Fibroblast of gingiva (primary cell): Measurements from ENCODE around the gene PLA2G4E.

Source experiments
- DNase-seq: peaks from one replicate; pipeline ENCODE4 v3.0.0-alpha.2; 2011; ENCODE audit warnings: low read depth

The PLA2G4E gene

GRCh38 chr15:42050484-42051255 is 29.8 kb upstream of the PLA2G4E start:
- DNase-seq = no peak

GRCh38 chr15:42048821-42049200 is 28.0 kb upstream of the PLA2G4E start:
- no peak for DNase-seq

GRCh38 chr15:42048080-42048820 is 27.4 kb upstream of the PLA2G4E start:
- no peak for DNase-seq

GRCh38 chr15:42046597-42046996 is 25.8 kb upstream of the PLA2G4E start:
- no peak for DNase-seq

GRCh38 chr15:42045211-42045615 is 24.4 kb upstream of the PLA2G4E start:
- no peak for DNase-seq

DNA sequence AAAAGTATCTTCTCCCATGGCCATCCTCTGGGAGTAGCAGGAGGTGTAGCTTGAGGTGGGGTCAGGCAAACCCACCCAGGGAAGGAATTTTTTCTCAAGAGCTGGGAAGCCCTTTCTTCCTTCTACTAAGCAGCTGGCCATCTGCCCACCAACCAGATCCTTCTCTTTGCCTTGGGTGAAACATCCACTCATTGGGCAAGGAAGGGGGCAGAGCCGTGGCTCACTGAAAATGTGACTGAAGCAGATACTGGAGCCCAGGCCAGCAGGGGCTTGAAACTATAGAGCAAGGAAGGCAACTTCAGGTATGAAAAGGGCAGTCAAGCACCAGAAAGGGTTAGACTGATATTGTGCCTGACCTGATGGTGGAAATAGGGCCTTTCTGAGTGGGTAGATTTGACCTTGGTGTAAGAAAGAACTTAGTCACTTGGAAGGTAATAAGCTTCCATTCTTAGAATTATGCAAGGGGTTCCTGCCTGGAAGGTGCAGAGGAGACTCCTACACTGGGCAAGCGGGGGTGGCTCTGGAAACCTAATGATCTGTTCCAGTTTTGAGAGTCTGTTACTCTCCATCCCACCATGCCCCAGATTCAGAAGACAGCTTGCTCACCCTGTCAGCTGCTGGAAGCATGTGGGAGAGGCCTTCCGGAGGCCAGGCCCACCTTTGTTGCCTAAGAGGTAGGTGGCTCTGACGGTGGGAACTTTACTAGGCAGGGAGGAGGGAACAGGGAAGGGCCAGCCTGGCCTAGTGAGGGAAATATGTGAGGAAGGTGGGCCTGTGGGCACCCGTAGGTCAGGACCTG is 22.0 kb upstream of the PLA2G4E start:
- no peak for DNase-seq

DNA sequence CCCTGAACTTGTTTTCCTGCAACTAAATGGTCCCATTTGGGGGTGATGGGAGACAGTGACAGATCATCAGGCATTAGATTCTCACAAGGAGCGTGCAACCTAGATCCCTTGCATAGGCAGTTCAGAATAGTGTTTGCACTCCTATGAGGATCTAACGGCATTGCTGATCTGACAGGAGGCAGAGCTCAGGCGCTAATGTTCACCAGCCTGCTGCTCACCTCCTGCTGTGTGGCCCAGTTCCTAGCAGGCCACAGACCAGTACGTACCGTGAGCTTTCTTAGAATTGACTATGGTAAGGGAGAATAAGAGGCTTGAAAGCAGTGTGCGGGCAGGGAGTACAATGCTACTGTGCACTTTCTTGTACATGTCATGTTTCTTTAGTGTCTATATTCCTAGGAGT is 17.6 kb upstream of the PLA2G4E start:
- no peak for DNase-seq

- no peak for DNase-seq
Measured at GRCh38 chr15:42037656-42038055, 16.8 kb upstream of the PLA2G4E start.

- DNase-seq = no peak
Measured at GRCh38 chr15:42036966-42037365, 16.1 kb upstream of the PLA2G4E start.

GRCh38 chr15:42036112-42036905 is 15.5 kb upstream of the PLA2G4E start:
- no peak for DNase-seq

GRCh38 chr15:42035435-42035761 is 14.6 kb upstream of the PLA2G4E start:
- DNase-seq = no peak

GRCh38 chr15:42034628-42035434 is 14.0 kb upstream of the PLA2G4E start:
- DNase-seq = no peak

DNA sequence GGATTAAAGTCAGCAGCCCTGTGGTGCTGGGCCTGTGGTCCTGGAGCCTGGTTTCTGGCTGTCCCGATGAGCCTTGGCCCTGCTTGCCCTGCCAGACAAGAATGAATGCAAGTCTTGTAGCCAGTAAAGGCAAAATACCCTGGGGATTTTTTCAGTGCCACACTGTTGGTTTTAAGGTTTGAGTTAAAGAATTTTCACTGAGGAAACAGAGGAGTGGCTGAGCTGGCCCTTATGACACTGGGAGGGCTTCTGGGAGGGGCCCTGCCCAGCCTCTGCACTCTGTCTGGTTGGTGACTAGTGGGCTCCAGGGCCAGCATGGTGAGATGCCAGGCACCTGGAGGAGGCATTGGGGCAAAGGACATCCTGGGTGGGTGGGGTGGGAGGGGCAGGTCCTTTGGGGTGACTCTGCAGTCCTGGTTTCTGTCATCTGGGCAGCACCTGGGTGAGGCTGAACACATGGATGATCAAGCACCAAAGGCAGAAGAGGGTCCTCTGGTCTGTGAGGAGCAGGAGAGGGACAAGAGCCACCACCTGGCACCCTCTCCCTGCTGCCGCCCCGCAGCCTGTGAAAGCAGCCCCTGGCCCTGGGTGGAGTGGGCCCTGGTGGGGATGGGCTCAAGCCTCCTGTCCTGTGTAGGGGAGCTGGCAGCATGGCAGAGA is 12.5 kb upstream of the PLA2G4E start:
- no peak for DNase-seq

GRCh38 chr15:42032376-42033213 is 11.8 kb upstream of the PLA2G4E start:
- DNase-seq = no peak

GRCh38 chr15:42031198-42031915 is 10.5 kb upstream of the PLA2G4E start:
- DNase-seq = no peak

DNA sequence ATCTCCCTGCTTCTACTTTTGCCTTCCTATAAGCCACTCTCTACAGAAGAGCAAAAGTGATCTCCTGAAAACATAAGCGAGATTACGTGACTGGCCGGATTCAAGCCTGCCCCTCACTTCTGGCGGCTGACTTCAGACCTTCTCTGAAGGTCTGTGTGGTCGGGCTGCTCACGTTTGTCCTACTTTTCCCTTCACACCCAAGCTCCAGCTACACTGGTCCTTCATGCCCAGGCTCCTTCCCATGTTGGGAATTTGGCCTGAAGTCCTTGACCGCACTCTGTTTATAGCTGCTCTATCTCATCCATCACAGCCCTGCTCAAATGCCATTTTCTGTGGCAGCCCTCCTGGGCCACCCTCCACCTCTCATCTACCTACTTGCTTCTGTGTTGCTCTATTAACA is 6.7 kb upstream of the PLA2G4E start:
- DNase-seq = no peak

DNA sequence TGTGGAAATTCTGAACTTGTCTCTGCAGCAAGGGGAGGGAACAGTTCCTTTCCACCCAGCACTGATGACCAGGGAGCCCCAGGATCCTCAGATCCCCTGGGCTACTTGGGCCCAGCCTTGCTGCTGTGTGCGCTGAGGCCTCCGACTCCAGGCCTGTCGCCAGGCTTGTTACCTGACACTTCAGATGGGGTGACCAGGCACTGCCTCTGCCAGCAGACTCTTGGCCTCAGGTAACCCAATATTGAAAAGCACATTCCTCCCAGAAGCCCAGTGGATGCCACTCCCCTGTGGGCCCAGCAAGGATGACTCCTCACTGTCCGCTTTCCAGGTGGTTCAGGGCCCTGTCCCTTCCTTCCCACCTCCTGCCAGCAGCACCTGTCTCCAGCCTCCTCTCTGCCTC is 3.5 kb upstream of the PLA2G4E start:
- DNase-seq = no peak

DNA sequence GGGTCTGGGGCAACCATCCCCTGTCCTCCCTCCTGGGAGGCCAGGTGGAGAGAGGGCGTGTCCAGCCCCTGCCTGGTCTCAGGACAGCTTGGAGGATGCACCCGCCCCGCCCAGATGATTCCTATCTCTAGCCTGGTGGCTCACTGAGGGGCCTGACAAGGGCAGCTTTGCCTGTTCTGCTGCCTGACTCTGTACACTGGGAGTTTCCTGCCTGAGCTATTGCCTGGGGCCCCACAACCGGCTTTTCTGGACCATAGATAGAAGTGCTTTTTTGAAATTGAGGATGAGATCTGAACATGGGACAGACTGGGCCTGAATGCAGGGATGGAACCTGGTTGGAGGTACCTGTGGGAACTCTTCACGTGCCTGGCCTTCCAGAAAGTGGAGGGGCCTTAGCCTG is 751 bp upstream of the PLA2G4E start:
- no peak for DNase-seq
